Nephron (organoid): Measurements from ENCODE around the gene ACAT2.
A peak's percentile ranks its signal among the peaks of the same experiment; 100 is the strongest.

Experiments
- H3K27ac Mint-ChIP-seq, 3 experiments: 2 replicates each; pipeline ENCODE4 v1.8.0; 2020; ENCODE audit warnings: mixed read lengths in 3 of 3, mild to moderate bottlenecking in 2 of 3, moderate library complexity in 1 of 3
- H3K27me3 Mint-ChIP-seq: 2 replicates; pipeline ENCODE4 v1.8.0; 2021; ENCODE audit warnings: low read depth, mild to moderate bottlenecking, moderate library complexity, mixed read lengths
- H3K36me3 Mint-ChIP-seq: 2 replicates; pipeline ENCODE4 v1.8.0; 2020; ENCODE audit warnings: low read depth, mixed read lengths
- H3K4me1 Mint-ChIP-seq: 2 replicates; pipeline ENCODE4 v1.8.0; 2020; ENCODE audit warnings: mixed read lengths
- H3K4me3 Mint-ChIP-seq, 3 experiments: 2 replicates each; pipeline ENCODE4 v1.8.0; 2020; ENCODE audit warnings: mild to moderate bottlenecking in 3 of 3, mixed read lengths in 3 of 3, moderate library complexity in 2 of 3
- H3K9me3 Mint-ChIP-seq: 2 replicates; pipeline ENCODE4 v1.8.0; 2020; ENCODE audit warnings: mixed read lengths
- CTCF ChIP-seq, 3 experiments: fragments of 200-600 bp; sonication (generic); IDR thresholded peaks; one replicate each; pipeline ENCODE4 v1.5.0; 2021; ENCODE audit warnings: antibody characterized with exemption in 3 of 3; ENCODE audit not compliant: unreplicated experiment in 3 of 3

ACAT2 gene

GRCh38 chr6:159817951-159818739 is 56.3 kb downstream of the ACAT2 start:
- Mint-ChIP-seq H3K27me3 (peaks cover 8% of the 10 kb centered on the region), H3K36me3 (no peaks in the 10 kb centered on the region), H3K27ac (no peak overlapping the region), H3K4me3 (no peak overlapping the region), H3K4me1 (no peaks in the 10 kb centered on the region), H3K9me3 (peaks cover 2% of the 10 kb centered on the region)
- no peak for TF ChIP-seq CTCF (IDR thresholded peaks at IDR 0.05; ENCODE audit: unreplicated experiment in 3 of 3)

DNA sequence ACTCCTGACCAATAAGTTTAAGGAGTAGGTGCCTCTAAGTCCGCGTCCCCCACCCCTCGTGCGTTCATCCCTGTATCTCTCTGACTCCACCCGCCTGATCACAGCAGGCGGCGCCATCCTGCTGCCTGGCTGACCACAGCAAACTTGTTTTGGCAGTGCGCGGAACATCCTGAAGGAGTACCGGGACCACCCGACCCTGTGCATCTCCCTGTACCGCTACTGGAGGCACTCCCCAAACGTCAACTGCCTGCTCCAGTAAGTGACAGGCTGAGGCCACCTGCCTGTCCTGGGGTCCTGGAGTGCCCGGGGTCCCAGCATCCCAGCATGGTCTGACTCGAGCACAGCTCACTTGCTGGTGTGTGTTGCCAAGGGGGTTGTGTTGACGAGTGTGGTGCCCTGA is 57.3 kb downstream of the ACAT2 start:
- peaks cover 8% of the 10 kb centered on the region for H3K27me3 Mint-ChIP-seq
- H3K4me3 Mint-ChIP-seq: no peak overlapping the region
- H3K9me3 Mint-ChIP-seq: peaks cover 2% of the 10 kb centered on the region
- TF ChIP-seq CTCF (IDR thresholded peaks at IDR 0.05; ENCODE audit: unreplicated experiment in 3 of 3): no peak
- H3K4me1 Mint-ChIP-seq: peaks cover 3% of the 10 kb centered on the region
- H3K36me3 Mint-ChIP-seq: no peaks in the 10 kb centered on the region
- no peak overlapping the region for H3K27ac Mint-ChIP-seq

DNA sequence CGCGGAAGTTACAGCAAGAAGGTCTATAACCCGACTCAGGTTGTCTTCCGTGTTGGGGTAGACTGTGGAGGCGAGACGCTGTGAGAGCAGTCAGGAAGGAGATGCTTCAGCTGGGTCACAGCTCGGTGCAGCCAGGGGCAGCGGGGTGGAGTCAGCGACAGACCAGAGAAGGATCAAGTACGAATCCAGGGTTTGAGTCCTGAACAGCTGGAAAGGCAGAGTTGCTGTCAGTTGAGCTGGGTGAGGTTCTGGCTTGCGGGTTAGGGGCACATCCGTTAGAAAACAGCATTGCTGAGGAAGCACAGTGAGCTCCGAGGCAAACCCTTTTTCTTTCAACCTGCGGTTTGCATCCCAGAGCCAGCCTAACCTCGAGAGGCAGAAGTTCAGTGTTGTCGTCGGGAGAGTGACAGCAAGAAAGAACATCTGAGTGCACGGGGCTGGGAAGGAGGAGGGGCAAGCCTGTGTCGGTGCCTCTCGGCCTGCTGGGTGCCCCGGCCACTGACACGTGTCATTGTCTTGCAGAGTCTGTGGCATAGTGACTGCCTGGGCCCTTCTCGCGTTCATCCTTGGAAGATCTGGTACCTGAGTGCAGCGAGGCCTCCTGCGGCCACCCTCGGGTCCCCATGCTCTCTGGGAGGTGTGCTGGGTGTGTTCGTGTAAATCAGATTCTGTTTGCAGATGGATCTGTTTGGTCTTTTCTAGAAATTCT is 58.2 kb downstream of the ACAT2 start:
- no peak for TF ChIP-seq CTCF (IDR thresholded peaks at IDR 0.05; ENCODE audit: unreplicated experiment in 3 of 3)
- peak overlapping the region in 1 of 3 experiments; percentile 20 for H3K4me3 Mint-ChIP-seq
- no peak overlapping the region for H3K27ac Mint-ChIP-seq
- no peaks in the 10 kb centered on the region for H3K36me3 Mint-ChIP-seq
- peaks cover 8% of the 10 kb centered on the region for H3K27me3 Mint-ChIP-seq
- peaks cover 2% of the 10 kb centered on the region for H3K9me3 Mint-ChIP-seq
- H3K4me1 Mint-ChIP-seq: peaks cover 6% of the 10 kb centered on the region

DNA sequence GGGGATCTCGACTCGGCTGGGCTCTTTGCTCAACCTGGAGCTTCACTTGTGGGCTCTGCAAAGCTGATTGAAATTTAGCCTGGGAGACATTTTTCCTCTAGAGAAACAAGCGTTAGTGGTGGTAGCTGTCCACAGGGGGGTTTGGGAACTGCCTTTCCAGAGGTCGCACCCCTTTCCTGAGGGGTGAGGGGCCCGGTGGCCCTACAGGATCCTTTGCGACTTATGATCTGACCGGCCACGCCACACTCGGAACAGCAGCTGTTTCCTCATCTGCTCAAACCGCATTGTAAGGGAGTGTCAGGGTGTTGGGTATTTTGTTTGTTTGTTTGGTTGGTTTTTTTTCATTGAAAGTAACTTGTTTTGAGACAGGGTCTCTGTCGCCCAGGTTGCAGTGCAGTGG is 59.3 kb downstream of the ACAT2 start:
- no peak for TF ChIP-seq CTCF (IDR thresholded peaks at IDR 0.05; ENCODE audit: unreplicated experiment in 3 of 3)
- H3K36me3 Mint-ChIP-seq: no peaks in the 10 kb centered on the region
- no peak overlapping the region for H3K4me3 Mint-ChIP-seq
- no peak overlapping the region for H3K27ac Mint-ChIP-seq
- peaks cover 2% of the 10 kb centered on the region for H3K9me3 Mint-ChIP-seq
- H3K27me3 Mint-ChIP-seq: peaks cover 8% of the 10 kb centered on the region
- peaks cover 6% of the 10 kb centered on the region for H3K4me1 Mint-ChIP-seq

DNA sequence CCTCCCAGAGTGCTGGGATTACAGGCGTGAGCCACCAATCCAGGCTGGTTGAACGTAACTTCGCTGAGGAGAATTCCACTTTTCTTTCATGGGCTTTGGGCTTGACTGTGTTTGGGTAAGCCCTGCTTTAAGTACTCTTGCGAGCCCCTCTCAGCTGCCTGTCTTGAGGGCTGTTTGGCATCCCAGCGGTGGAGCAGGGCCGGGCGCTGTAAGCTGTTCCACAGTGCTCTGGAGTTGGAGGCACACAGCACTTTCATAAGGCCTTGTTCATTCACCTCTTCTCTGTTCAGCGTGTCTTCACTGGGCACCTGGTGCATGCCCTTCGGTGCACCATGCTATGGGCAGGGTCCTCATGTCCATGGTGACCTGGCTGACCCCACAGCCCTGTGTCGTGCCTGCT is 59.9 kb downstream of the ACAT2 start:
- Mint-ChIP-seq H3K27ac (no peak overlapping the region), H3K4me1 (peaks cover 6% of the 10 kb centered on the region)

More for the DNA sequence above, 59.9 kb downstream of the ACAT2 start:
- TF ChIP-seq CTCF (IDR thresholded peaks at IDR 0.05; ENCODE audit: unreplicated experiment in 3 of 3): no peak
- H3K36me3 Mint-ChIP-seq: no peaks in the 10 kb centered on the region
- H3K9me3 Mint-ChIP-seq: peaks cover 2% of the 10 kb centered on the region
- H3K27me3 Mint-ChIP-seq: peaks cover 8% of the 10 kb centered on the region
- no peak overlapping the region for H3K4me3 Mint-ChIP-seq
